GM12891 (cell line): Measurements from ENCODE around the gene TP53BP2.
"Not testable (repeated sequence)": the region's sequence is repeated elsewhere in the genome, so short reads cannot be mapped to it uniquely, and the experiment has no call there.

Experiments
- PAX5 ChIP-seq: IDR thresholded peaks from 2 replicates; pipeline ENCODE4 v1.6.1; 2011; ENCODE audit warnings: low read length, moderate library complexity, mild to moderate bottlenecking; ENCODE audit not compliant: insufficient read depth, severe bottlenecking
- POLR2A ChIP-seq: IDR thresholded peaks from 2 replicates; pipeline ENCODE4 v1.6.1; 2011; ENCODE audit warnings: low read depth, low read length, control low read depth
- POLR2AphosphoS5 ChIP-seq: IDR thresholded peaks from 2 replicates; pipeline ENCODE4 v1.6.1; 2011; ENCODE audit warnings: low read depth, low read length, control low read depth
- SPI1 ChIP-seq: IDR thresholded peaks from 2 replicates; pipeline ENCODE4 v1.6.1; 2011; ENCODE audit warnings: low read depth, low read length, control low read depth
- TAF1 ChIP-seq: IDR thresholded peaks from 2 replicates; pipeline ENCODE4 v1.6.1; 2011; ENCODE audit warnings: low read depth, low read length, control low read depth

DNA sequence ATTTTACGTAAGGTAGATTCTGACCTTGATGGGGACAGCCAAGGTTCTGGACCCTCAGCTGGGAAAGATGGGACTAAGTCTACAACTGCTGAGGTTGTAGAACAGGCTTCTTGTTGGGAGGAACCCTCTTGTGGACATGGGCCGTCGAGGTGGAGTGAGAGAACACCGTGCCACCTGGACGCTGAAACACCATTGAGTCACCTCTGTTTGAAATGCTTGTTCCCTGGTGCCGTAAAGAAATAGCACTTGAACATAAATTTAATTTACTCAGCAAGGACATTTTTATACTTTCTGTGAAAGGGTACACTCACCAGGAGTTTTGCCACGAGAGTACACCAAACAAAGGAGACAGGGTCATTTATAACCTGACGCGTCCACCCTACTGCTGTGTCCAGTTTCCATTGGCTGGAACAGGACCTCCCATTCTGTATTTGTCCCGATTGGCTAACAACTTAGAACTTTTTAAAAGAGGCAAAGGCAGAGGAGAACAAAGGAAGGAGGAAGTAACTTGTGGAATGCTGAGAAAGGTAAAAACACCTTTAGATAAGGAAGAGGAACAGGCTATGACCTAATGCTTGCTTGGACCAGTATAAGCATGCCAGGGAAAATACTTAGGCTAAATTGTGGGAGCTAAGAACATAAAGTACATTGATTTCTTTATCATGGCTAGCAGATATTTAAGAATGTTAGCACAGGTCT is 105.6 kb downstream of the TP53BP2 start:
- TF ChIP-seq POLR2AphosphoS5, TAF1, POLR2A, PAX5, SPI1: not testable (repeated sequence)
